Peyer's patch (tissue), 4 donors: ENCODE measurements around the gene IGF2R. TPM values are rescaled to one million over a fixed set of nuclear protein-coding genes. Genes with fewer than 3 reads are reported as not detected.
A peak's percentile ranks its signal among the peaks of the same experiment; 100 is the strongest.
"Not testable (repeated sequence)": the region's sequence is repeated elsewhere in the genome, so short reads cannot be mapped to it uniquely, and the experiment has no call there.

ENCODE experiments used
- DNase-seq, 3 donors: peaks; one replicate each; pipeline ENCODE4 v3.0.0-alpha.2; 2017 to 2019
- H3K27ac ChIP-seq, 4 donors: fragments of 200-600 bp; sonication (generic); one replicate each; pipeline ENCODE4 v1.5.1; 2016 to 2019
- H3K27me3 ChIP-seq, 2 donors: fragments of 200-600 bp; sonication (generic); one replicate each; pipeline ENCODE4 v1.5.1; 2019
- H3K36me3 ChIP-seq, 3 donors: fragments of 200-600 bp; sonication (generic); one replicate each; pipeline ENCODE4 v1.5.1; 2016 to 2019
- H3K4me1 ChIP-seq, 4 donors: fragments of 200-600 bp; sonication (generic); one replicate each; pipeline ENCODE4 v1.5.1; 2016 to 2019
- H3K4me3 ChIP-seq, 4 donors: fragments of 200-600 bp; sonication (generic); 1 replicate in 3 of 4; 2 replicates in 1 of 4; pipeline ENCODE4 v1.5.1; 2016 to 2019; ENCODE audit warnings: mild to moderate bottlenecking in 1 of 4
- H3K9me3 ChIP-seq, 4 donors: fragments of 200-600 bp; sonication (generic); one replicate each; pipeline ENCODE4 v1.5.1; 2016 to 2019; ENCODE audit warnings: mild to moderate bottlenecking in 1 of 4
- POLR2A ChIP-seq, 2 donors: fragments of 450-650 bp; IDR thresholded peaks; one replicate each; pipeline ENCODE4 v1.5.1; 2017; ENCODE audit warnings: antibody characterized with exemption in 2 of 2, mild to moderate bottlenecking in 2 of 2, moderate library complexity in 2 of 2
- total RNA-seq, 4 donors: library from RNA; depleted of rRNA; stranded (reverse); fragments of >200 nt; gene quantifications; one replicate each; pipeline ENCODE4 v1.1.0, GENCODE V29; 2016
- TF ChIP-seq, protein P1 (sequence below), 6 experiments: fragments of 450-650 bp in 4 of 6; fragments of 200-600 bp in 2 of 6; sonication (generic) in 1 of 6; IDR thresholded peaks; one replicate each; pipeline ENCODE4 v1.5.1; 2017 to 2019; ENCODE audit warnings: antibody characterized with exemption in 6 of 6, mild to moderate bottlenecking in 3 of 6, moderate library complexity in 1 of 6

IGF2R gene
- total RNA-seq, 4 donors from 2014 or later, result 48.7 to 86.5 (median 82.3) TPM

DNA sequence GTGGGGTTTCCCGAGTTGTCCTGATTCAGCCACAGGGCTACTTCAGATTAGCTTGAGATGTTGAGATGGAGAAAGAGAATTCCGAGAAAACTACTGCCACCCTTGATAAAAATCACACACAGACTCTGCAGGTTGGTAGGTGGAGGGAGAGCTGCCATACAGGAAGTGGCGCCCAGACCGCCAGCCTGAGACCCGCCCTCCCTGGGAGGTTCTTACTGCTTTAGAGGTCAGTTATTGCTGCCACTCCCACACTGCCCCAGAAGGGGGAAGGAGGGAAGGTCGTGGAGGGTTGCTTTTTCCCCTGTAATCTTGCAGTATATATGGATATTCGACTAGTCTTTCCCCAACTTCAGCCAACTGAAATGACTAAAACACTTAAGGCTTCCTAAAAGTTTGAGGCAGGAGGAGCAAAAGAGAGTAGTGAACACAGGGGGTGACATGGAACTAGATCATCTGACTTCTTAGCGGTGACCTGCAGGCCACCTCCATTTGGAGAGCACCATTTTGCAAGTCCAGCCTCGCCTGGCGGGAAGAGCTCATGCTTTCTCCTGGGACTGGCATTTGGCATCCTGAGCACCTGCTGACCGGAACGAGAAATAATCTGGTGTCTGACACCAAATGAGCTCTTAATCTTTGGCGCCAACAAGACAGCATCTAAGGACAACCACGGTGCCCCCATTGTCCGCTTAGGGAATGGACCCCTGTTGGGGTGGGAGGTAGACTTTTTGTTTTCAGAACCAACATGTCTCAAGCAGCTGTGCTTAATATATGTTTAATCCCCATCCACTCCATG is 117.0 kb downstream of the IGF2R start:
- Histone ChIP-seq H3K4me3 (no peak overlapping the region), H3K9me3 (no peaks in the 10 kb centered on the region), H3K4me1 (peaks cover 0 to 4% (median 0%) of the 10 kb centered on the region in 4 donors), H3K27me3 (no peaks in the 10 kb centered on the region), H3K27ac (no peak overlapping the region), H3K36me3 (peaks cover 0 to 94% (median 0%) of the 10 kb centered on the region in 3 donors)
- TF ChIP-seq, protein P1, sequence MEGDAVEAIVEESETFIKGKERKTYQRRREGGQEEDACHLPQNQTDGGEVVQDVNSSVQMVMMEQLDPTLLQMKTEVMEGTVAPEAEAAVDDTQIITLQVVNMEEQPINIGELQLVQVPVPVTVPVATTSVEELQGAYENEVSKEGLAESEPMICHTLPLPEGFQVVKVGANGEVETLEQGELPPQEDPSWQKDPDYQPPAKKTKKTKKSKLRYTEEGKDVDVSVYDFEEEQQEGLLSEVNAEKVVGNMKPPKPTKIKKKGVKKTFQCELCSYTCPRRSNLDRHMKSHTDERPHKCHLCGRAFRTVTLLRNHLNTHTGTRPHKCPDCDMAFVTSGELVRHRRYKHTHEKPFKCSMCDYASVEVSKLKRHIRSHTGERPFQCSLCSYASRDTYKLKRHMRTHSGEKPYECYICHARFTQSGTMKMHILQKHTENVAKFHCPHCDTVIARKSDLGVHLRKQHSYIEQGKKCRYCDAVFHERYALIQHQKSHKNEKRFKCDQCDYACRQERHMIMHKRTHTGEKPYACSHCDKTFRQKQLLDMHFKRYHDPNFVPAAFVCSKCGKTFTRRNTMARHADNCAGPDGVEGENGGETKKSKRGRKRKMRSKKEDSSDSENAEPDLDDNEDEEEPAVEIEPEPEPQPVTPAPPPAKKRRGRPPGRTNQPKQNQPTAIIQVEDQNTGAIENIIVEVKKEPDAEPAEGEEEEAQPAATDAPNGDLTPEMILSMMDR (IDR thresholded peaks at IDR 0.05), result no peak
- no peak for TF ChIP-seq POLR2A (IDR thresholded peaks at IDR 0.05)
- DNase-seq, result no peak

DNA sequence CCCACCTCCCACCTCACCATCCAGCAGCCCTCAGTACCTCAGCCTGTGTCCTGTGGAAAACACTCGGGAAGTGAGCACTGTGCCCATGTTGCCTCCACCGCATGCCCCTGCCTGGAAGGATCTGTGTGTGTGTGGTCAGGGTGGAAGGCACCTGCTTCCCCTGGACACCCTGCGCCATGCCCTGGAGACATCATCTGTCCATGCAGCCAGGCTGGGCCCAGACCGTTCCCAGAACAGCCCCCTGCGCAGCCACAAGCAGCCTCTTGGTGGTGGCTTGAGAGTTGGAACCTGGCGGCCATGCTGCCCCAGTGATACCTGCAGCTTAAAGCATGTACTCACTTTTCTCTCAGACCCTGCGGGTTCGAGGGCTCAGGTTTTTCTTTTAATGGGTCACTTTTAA is 117.9 kb downstream of the IGF2R start:
- H3K36me3 ChIP-seq, result peaks cover 0 to 94% (median 0%) of the 10 kb centered on the region in 3 donors
- no peak for TF ChIP-seq POLR2A (IDR thresholded peaks at IDR 0.05)
- no peak for DNase-seq

DNA sequence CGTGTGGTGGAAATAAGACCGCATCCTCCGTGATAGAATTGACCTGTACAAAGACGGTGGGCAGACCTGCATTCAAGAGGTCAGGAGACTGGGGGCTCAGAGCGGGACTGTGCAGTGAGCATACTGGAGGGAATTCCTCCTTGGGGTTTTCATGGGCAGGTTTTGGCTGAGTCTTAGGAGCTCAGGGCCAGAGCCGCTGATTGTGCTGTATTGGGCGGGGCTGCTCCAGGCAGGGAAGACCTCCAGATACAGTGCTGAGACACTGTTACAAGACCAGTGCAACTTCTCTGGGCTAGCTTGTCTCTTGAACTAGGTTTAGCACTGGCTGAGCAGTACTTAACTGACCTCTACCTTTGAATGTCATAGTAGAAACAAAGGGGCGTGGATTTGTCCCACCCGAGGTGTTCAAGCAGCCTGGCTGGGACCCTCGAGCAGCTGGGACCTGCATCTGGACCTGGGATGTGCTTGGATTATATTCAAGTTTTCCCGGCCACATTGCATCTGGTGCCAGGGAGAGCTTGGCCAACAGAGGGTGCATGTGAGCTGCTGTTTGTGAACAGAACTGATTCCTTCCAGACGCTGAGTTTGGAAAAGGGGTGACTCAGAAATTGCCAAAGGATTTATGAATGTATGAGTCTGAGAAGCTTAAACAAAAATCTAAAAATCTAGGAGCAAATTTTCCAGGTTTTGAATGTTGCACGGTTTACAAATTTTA is 119.3 kb downstream of the IGF2R start:
- peak in 2 of 3 donors; percentile 74 to 79 for DNase-seq
- Histone ChIP-seq H3K36me3 (peaks cover 0 to 91% (median 0%) of the 10 kb centered on the region in 3 donors), H3K4me1 (peaks cover 0 to 6% (median 0%) of the 10 kb centered on the region in 4 donors), H3K27ac (no peak overlapping the region), H3K4me3 (no peak overlapping the region), H3K9me3 (no peaks in the 10 kb centered on the region), H3K27me3 (no peaks in the 10 kb centered on the region)
- TF ChIP-seq POLR2A (IDR thresholded peaks at IDR 0.05), result no peak
- TF ChIP-seq, protein P1 (IDR thresholded peaks at IDR 0.05), result peak in 4 of 6 experiments; percentile 46 to 76 (median 72)

More for the DNA sequence above, 117.9 kb downstream of the IGF2R start:
- H3K27me3 ChIP-seq, result no peaks in the 10 kb centered on the region
- no peaks in the 10 kb centered on the region for H3K9me3 ChIP-seq
- H3K4me3 ChIP-seq, result no peak overlapping the region
- no peak overlapping the region for H3K27ac ChIP-seq
- H3K4me1 ChIP-seq, result peaks cover 0 to 6% (median 0%) of the 10 kb centered on the region in 4 donors

DNA sequence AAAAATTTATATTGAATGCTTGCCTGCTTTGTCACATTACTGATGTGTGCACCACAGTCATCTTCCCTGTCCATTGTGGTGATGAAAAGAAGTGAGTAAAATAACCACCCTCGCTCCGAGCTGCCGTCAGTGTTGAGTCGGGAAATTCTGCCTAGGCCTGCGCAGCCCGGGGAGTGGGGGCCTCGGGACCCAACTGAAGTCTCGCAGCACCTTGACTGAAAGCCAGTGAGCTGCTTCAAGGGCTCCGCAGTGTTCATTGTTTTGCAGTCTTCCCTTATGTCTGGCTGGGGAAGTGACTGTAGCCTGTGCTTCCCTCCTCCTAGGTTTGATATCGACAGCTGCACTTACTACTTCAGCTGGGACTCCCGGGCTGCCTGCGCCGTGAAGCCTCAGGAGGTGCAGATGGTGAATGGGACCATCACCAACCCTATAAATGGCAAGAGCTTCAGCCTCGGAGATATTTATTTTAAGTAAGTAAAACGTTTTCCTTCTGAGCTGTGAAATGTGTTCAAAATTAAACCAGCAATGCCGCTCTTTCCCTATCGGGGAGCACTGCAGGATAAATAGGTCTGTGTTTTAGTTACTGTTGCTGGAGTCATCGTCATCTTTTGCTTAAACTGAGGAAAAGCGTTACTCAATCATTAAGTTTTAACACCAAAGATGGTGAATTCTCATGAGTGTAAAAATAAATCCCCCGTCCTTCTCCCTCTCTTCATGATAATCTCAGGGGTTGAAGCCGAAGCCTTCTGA is 120.1 kb downstream of the IGF2R start:
- Histone ChIP-seq H3K4me1 (peaks cover 0 to 6% (median 0%) of the 10 kb centered on the region in 4 donors), H3K36me3 (peaks cover 0 to 91% (median 0%) of the 10 kb centered on the region in 3 donors), H3K4me3 (no peak overlapping the region), H3K27ac (peak overlapping the region in 2 of 4 donors; percentile 11 to 37), H3K9me3 (no peaks in the 10 kb centered on the region), H3K27me3 (no peaks in the 10 kb centered on the region)
- TF ChIP-seq POLR2A (IDR thresholded peaks at IDR 0.05), result no peak
- TF ChIP-seq, protein P1 (IDR thresholded peaks at IDR 0.05), result no peak
- DNase-seq, result no peak

DNA sequence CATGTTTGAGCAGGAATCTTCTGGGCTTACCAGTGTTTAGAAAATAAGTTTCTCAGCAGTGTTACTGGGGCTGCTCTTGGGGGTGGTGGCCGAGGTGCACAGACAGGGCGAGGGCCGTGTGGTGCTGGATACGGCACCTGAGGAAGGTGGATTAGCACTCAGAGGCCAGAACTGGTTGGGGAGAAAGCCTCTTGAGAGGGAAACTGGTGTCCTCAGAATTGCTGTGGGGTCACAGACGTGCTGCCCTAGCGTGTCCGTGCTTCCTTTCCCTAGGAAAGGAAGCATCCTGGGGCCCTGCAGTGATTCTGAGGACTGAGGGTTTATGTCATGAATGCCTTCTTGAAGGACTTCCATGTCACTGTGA is 120.6 kb downstream of the IGF2R start:
- Histone ChIP-seq H3K36me3 (peaks cover 0 to 91% (median 0%) of the 10 kb centered on the region in 3 donors), H3K4me1 (peaks cover 0 to 6% (median 0%) of the 10 kb centered on the region in 4 donors), H3K27ac (peak overlapping the region in 2 of 4 donors; percentile 11 to 41), H3K27me3 (no peaks in the 10 kb centered on the region), H3K9me3 (no peaks in the 10 kb centered on the region), H3K4me3 (no peak overlapping the region)
- DNase-seq, result no peak
- no peak for TF ChIP-seq POLR2A (IDR thresholded peaks at IDR 0.05)
- TF ChIP-seq, protein P1 (IDR thresholded peaks at IDR 0.05), result no peak

DNA sequence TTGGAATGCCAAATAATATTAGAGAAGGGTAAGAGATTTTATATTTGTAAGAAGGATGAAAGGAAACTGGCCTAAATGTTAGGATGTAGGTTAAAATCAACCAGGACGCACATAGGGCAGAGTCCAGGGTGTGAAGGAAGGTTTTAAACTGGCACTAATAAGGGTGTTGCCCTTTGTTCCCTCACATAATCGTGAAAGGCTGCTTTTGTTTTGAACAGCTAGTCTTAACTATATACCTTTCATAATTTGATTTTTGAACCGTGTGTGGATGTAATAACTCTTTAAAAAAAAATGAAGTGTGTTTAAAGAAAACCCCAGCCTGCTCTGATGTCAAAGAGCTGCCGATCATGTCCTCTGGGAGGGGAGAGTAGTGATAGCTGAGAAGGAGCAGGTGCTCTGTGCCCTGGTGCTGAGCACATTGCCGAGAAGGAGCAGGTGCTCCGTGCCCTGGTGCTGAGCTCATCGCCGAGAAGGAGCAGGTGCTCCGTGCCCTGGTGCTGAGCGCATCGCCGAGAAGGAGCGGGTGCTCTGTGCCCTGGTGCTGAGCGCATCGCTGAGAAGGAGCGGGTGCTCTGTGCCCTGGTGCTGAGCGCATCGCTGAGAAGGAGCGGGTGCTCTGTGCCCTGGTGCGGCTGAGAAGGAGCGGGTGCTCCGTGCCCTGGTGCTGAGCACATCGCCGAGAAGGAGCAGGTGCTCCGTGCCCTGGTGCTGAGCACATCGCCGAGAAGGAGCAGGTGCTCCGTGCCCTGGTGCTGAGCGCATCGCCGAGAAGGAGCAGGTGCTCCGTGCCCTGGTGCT is 121.8 kb downstream of the IGF2R start:
- H3K4me1 ChIP-seq, DNase-seq, H3K9me3 ChIP-seq, H3K27me3 ChIP-seq, H3K4me3 ChIP-seq: not testable (repeated sequence)
- Histone ChIP-seq H3K27ac (peak overlapping the region in 2 of 4 donors; percentile 32 to 70), H3K36me3 (peaks cover 0 to 86% (median 0%) of the 10 kb centered on the region in 3 donors)

DNA sequence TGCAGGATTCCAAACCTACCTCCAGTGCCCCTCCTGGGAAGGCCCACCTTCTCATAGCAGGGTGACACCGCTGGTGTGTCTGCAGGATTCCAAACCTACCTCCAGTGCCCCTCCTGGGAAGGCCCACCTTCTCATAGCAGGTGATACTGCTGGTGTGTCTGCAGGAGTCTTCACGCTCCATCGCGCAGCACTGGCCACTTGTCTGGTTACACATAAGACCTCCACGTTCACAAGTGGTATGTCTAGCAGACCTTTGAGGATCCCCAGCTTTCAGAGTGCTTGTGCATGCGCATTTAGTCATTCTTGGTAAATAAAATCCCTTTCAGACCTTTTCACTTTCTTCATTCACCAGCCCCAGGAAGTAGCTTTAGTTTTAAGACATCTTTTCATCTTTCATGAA is 123.3 kb downstream of the IGF2R start:
- peaks cover 0 to 84% (median 0%) of the 10 kb centered on the region in 3 donors for H3K36me3 ChIP-seq
- H3K4me1 ChIP-seq, H3K27me3 ChIP-seq, H3K27ac ChIP-seq, H3K4me3 ChIP-seq, DNase-seq, H3K9me3 ChIP-seq: not testable (repeated sequence)
